HG03095 (cell line): Measurements from ENCODE around the gene CEP83.

ENCODE experiments used
- ATAC-seq: cut with Tn5 transposase; IDR thresholded peaks from one replicate; pipeline ENCODE4 v1.9.1; 2021; ENCODE audit warnings: moderate library complexity; ENCODE audit not compliant: unreplicated experiment

CEP83 gene

DNA sequence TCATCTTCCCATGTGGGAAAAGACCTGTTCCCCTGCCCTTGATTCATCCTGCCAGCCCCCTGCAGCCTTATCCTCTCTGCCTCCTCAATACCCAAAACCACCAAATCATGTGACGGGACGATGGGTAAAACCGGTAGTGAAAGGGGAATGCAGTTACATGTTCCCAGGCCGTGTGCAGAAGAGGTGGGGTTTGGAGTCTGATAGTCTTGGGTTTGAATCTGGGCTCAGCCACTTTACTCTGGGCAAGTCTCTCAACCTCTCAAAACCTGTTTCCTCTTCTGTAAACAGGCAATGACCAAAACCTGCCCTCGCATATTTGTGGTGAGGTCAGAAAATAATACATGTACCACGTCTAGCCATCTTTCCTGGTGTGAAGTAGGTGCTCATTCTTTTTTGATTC lies 188.3 kb downstream of the CEP83 start:
- no peak for ATAC-seq

DNA sequence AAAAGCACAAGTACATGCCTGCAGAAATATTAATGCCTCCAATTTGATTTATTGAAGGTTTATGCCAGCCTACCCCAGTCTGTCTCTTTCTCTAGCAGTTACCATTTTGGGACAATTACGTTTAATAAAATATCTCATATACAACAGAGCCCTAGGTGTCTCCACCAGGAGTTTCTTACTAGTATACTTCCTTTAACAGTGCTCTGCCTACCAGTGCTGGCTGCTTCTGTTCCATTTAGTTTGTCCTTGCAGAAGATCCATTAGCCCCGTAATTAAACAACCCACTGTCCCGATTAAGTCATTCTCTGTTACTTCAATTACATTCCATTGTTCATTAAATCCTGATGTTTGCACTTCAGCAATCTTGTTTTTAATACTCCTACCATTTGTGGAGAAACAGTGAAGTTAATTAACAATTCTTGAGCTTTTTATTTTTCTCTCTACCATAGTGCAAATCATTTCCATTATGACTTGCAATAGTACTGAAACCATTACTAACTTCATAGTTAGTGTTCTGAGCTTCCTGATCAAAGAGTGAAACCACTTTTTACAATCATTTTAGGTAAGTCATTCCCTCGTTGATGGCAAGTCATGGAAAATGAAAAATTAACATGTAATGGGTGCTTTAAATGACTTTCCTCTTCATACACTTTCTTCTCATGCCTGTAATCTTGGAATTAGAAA lies 190.2 kb downstream of the CEP83 start:
- peak; percentile 44 for ATAC-seq

DNA sequence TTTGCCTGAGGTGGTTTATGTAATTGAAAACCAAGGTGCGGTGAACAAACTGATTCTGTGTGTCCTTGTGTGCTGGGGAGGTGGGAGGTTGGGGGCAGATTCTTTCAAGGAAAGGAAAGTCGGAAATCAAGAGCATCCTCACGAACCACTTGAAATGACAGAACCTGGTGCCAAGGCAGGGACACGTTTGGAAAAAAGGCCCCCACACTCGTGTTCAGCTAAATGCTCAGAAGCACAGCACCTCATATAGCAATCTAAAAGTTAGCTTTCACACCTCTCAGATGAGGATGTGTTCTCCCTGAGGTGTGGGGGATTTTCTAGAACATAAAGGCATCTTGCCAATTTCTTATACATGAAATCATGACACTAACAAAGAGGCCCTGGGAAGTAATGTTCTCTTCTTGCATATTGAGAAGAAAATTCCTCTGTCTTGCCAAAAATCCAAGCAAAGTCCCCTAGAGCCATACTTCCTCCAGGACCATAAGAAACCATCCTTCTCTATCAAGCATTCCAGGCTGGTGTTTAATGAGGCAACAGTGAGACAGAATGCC lies 191.7 kb downstream of the CEP83 start:
- no peak for ATAC-seq

DNA sequence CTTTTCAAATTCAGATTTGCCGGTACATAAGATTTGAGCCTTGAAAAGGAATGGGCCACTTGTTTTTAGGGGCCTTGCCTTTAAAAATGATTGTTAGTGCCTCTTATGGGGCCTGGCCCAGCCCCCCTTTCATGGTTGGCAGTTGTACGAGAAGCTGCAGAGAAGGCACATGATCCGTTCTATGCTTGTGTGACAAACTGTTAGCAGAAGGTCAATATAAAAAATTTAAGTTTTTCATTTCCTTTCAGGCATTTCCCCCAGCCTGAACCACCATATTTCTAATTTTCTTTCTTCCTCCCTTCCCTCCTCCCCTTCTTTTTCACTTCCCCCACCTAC lies 192.2 kb downstream of the CEP83 start:
- no peak for ATAC-seq

DNA sequence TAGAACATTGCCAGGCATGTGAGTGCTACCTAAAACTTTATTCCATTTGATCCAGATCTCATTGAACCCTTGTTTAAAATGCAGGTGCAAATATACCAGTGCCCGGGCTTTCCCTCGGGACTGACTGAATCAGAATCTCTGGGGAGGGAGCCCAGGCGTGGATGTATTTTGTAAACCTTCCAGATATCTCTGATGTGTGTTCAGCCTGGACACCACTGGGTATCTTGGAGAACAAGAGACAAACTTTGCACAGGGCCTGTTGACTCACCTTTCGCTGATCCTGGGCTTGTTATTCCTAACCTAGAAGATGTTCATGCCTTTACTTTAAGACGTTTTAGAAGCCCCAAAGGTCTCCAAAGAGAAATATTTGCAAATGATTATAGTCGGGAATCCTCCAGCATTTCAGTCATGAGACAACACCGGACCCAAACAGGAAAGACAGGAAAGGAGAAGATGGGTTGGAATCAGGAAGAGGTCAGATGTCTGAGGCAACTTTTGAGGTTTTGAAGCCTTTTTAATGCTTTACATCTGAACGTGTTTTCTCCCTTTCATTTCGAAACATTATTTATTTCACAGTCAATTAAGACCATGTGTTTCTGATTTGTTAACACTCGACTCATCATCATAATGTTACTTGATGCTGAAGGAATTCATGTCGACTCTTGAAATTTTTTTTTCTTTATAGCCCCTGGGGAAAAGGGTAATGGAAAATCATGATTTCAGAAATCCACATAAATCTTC lies 192.7 kb downstream of the CEP83 start:
- ATAC-seq, result no peak

DNA sequence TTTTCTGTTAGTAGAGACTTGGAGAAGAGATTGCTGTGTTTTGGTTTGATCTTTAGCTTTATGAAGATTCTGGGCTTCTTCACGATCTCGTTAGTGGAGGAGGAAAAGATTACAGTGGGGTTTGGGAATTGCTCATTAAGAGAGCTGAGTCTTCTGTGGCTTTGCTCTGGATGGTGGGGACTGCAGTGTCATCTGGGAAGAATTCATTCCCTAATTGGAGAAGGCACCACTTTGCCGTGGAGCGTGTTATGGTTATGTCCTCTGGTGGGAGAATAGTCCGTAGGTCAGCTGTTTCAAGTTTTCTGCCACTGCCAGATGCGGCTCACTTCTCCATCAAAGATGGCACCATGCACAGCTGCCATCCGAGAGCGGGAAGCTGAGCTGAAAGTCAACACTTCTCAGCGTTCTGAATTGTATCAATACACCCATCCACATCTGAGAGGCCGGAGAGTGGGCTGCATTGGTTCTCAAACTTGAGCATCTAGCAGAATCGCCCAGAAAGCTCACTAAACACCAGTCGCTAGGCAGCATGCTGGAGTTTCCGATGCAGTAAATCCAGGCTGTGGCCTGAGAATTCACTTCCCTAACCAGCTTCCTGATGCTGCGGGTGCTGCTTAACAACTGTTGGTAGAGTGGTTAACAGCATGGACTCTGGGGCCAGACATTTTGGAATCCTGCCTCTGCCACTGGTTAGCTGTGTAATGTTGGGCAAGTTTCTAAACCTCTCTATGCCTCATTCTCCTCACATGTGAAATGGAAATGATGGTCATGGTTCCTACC lies 193.5 kb downstream of the CEP83 start:
- ATAC-seq, result no peak

DNA sequence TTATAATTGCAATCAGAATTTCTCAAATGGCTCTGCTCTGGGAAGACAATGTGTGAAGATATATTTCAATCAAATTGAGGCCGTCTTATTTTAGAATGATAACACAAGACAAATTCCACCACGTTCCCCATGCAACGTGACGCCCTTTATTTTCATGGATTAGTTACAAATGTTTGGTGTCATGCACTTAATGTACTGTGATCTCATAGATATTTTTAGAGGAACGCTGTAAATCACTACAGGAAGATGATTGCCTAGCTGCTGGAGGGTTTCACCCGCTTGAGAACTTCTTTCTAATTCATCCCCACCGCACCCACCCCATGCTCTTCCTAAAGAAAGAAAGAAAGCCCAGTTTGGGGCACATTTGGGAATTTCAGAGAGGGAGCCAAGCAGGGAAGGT lies 194.1 kb downstream of the CEP83 start:
- ATAC-seq, result no peak

DNA sequence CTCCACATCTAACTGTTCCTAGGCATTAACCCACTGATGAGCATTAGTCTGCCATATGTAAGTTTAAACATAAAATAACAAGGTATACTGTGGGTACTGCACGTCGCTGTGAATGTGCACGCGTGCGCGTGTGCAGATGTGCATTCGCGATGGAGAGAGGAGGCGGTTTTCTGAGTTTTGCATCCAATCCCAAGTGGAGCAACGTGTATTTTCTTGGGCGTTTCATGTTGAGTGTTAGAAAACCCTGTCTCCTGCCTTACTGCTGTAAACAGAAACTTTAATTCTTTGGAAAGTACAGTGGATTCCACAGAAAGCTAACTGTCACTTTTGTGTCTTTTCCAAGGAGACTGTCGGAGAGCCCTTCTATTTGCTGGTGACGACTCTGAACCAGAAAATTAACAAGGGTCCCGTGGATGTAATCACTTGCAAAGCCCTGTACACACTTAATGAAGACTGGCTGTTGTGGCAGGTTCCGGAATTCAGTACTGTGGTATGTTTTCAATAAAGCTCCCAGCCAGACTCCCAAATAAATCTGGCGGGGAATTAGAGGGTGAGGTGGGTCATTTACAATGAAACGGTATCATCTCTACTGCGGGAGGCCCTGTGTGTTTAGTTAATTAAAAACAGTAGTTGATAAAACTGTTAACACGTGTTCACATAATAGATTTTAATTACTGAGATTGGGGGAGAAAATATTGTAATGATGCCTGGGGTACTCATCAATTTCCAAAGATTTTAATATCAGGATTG lies 194.8 kb downstream of the CEP83 start:
- ATAC-seq, result no peak

DNA sequence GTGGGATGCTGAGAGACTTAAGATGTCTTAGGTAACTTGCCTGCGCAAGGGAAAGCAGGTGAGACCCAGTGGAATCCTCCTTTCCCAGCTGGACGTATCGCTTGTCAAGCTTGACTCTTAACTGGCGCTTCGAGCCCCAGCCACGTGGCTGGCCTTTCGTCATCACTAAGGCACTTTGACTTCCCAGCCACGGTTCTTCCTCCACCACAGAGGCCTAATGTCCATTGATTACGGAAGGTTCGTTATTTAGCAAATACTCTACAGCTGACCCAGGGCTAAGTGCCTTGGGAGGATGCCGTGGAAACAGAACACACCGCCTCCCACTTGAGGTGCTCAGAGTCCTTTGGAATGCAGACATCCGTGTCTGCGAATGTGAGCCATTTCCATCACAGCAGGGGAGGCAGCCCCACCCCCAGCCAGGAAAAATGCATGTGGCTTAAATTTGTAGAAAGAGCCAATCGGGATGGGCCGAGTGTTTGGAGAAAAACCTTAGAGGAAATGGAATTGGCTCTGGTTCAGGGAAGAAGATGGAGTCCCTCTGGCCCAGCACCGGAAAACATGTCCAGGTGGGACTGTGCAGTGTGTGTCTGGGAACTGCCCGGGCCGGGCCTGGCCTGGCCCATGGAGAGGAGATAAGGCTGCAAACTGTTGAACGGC lies 195.6 kb downstream of the CEP83 start:
- ATAC-seq, result no peak

DNA sequence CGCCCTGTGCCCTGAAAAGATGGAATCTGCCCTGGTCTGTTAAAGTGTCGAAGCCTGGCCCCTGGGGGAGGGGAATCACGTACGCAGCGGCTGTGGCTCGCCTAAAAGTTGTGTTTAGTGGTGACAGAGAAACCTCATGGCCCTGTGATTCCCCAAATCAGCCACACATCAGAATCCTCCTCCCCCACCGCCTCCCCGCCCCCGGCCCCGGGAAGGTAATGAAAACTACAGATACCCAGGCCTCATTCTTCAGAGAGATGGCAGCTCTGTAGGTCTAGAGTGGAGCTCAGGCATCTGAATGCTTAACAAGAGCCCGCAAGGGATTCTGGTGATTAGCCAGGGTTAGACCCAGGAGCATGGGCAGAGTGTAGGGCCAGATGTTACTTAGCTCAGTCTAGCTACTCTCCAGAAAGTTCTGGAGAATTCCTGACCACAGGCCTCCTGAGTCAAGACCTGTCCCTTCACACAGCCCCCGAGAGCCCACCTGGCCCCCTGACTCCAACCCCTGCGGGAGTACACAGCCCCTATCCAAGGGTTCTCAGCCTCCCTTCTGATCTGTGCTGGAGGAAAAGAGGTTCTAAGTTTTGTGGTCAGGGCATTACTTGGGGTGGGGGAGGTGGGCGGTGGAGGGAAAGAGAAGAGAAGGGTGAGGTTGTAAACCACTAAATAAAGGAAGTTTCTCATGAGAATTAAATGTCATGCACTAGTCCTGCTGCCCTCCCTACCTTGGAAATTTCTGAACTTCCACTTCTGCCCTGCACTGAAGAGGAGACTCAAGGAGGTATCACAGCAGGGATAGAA lies 196.5 kb downstream of the CEP83 start:
- peak; percentile 24 for ATAC-seq

DNA sequence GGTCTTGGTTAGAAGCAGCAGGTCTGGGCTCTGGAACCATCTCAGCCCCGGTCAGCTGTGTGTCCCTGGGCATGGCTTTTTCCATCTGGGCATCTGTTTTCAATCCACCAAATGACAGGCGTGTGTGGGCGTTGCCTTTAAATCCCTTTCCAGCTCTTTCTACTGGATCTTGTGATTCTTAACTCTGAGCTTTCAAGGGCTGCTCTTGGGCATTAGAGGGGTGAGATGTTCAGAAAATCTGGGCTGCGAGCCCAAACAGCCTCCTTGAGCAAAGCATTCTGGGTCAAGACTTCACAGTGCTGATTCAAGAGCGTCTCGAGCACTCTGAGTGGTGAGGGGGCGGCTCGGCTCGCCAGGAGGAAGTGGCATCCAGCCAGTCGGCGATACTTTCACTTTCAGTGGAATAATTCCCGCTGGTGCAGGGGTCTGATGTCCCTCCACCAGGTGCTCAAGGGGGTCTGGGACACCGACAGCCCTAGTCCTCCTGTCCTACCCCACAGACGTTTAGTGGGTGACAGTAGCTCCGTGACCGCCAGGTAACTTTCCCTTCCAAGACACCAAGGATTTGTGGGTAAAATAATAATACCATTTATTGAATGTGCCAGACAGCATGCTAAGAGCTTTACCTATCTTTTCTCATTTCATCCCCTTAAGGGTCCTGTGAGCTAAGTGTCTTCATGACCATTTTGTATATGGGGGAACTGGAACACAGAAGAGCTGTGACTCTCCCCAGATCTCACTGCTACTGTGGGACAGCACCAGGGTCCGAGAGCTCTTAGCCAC lies 197.2 kb downstream of the CEP83 start:
- ATAC-seq, result peak; percentile 43

DNA sequence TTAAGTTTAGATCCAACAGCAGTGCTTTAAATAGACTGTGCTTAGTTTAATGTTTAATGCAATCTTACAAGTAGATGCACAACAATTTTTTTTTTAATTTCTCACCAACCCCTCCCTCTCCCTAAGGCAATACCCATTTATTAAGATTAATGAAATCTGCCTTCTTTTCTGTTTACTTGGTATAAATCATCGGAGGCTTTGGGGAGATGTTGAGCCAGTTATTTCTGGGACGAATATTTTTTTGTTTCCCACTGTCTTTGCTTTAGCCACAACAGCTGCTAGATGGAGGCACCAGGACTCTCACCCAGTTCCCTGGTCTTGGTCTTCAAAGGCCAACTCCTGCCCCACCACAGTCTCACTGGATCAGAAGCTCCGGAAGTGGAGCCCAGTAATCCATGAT lies 197.9 kb downstream of the CEP83 start:
- ATAC-seq, result no peak

DNA sequence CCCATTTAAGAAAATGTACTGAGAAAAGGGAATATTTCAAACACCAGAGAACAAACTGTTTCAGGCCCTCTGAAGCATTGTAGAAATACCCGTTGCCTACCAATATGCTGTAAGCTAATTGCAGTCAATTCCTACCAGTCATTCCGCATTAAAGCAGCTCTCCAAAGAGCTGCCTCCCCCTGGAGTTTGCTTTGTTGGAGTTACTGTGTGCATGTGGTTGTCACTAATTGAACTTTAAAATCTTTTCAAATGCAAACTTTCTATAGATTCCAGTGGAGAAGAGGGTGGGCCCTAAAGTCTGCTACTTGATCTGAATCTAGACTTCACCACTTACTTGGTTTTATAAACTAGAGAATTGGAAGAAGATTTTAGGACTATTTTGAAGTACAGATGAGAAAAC lies 198.5 kb downstream of the CEP83 start:
- ATAC-seq, result no peak

DNA sequence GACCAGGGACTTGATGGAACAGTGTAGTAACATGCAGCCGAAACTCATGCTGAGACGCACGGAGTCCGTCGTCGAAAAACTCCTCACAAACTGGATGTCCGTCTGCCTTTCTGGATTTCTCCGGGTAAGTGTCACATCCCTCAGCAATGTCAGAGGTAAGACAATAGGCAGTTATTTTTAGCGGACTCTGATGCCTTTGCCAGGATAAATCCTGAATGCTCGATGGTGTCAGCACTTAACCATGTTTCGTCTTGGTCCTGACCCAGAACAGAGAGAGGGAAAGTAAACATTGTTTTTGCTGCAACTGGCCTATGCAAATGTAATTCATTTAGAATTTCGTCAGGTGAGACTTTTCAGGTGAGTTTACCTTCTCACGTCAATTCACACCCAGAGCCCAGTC lies 198.9 kb downstream of the CEP83 start:
- ATAC-seq, result no peak

DNA sequence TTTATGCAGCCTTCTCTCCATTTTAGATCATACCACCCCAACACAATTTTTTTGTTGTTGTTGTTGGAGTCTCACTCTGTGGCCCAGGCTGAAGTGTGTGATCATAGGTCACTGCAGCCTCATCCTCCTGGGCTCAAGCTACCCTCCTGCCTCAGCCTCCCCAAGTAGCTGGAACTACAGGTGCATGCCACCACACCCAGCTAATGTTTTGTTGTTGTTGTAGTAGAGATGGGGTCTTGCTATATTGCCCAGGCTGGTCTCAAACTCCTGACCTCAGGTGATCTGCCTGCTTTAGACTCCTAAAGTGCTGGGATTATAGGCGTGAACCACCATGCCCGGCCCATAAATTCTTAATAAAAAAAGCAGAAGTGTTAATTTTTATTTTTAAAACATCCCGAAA lies 199.7 kb downstream of the CEP83 start:
- ATAC-seq, result no peak

DNA sequence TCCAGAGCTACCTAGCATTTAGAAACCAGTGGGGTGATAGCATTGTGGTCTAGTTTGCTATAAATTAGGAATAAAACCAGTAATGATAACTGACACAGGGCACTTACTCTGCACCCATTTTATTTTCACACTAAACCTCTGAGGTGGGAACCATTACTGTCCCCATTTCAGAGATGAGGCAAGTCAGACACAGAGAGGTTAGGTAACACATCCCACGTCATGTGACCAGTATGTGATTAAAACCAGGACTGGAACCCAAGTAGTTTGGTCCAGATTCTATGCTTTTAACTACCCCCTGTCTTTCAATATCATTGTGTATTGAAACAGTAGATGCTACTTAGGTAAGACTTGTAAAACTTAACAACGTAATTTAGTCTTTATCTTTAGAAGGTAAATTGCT lies 201.1 kb downstream of the CEP83 start:
- peak; percentile 56 for ATAC-seq
